ENCODE measurements around the gene WWOX.
"Not testable (repeated sequence)": the region's sequence is repeated elsewhere in the genome, so short reads cannot be mapped to it uniquely, and the experiment has no call there.

Gene WWOX

GRCh38 chr16:78666318-78666717, 566.9 kb downstream of the WWOX start:
- no peak for ATAC-seq

- no peak for ATAC-seq
These were observed 568.2 kb downstream of the WWOX start for GRCh38 chr16:78667675-78668074.

- no peak for ATAC-seq
These were observed 568.9 kb downstream of the WWOX start for GRCh38 chr16:78668393-78668792.

- no peak for ATAC-seq
These were observed 570.5 kb downstream of the WWOX start for GRCh38 chr16:78669994-78670393.

GRCh38 chr16:78672779-78673556, 573.5 kb downstream of the WWOX start:
- ATAC-seq, result no peak

- no peak for ATAC-seq
These were observed 574.4 kb downstream of the WWOX start for GRCh38 chr16:78673884-78674283.

- no peak for ATAC-seq
These were observed 575.9 kb downstream of the WWOX start for GRCh38 chr16:78675312-78675711.

GRCh38 chr16:78675951-78676792, 576.7 kb downstream of the WWOX start:
- no peak for ATAC-seq

GRCh38 chr16:78677181-78677731, 577.8 kb downstream of the WWOX start:
- no peak for ATAC-seq

- ATAC-seq, result no peak
These were observed 580.1 kb downstream of the WWOX start for GRCh38 chr16:78679546-78679945.

GRCh38 chr16:78681743-78682142, 582.3 kb downstream of the WWOX start:
- no peak for ATAC-seq

- no peak for ATAC-seq
These were observed 584.7 kb downstream of the WWOX start for GRCh38 chr16:78684030-78684611.

- ATAC-seq, result no peak
These were observed 585.4 kb downstream of the WWOX start for GRCh38 chr16:78684655-78685375.

- ATAC-seq, result no peak
These were observed 587.1 kb downstream of the WWOX start for GRCh38 chr16:78686601-78687000.

GRCh38 chr16:78689028-78689427, 589.6 kb downstream of the WWOX start:
- ATAC-seq, result no peak

GRCh38 chr16:78689536-78689935, 590.1 kb downstream of the WWOX start:
- no peak for ATAC-seq

GRCh38 chr16:78690510-78690909, 591.1 kb downstream of the WWOX start:
- no peak for ATAC-seq

GRCh38 chr16:78691746-78692145, 592.3 kb downstream of the WWOX start:
- not testable (repeated sequence) for ATAC-seq

- no peak for ATAC-seq
These were observed 594.0 kb downstream of the WWOX start for GRCh38 chr16:78693496-78693895.

- no peak for ATAC-seq
These were observed 595.0 kb downstream of the WWOX start for GRCh38 chr16:78694414-78694813.

GRCh38 chr16:78695391-78695790, 595.9 kb downstream of the WWOX start:
- no peak for ATAC-seq

GRCh38 chr16:78696797-78697196, 597.3 kb downstream of the WWOX start:
- ATAC-seq, result no peak

- ATAC-seq, result no peak
These were observed 598.0 kb downstream of the WWOX start for GRCh38 chr16:78697426-78697825.
